ENCODE measurements around the gene PMVK.
A peak's percentile ranks its signal among the peaks of the same experiment; 100 is the strongest.

Gene PMVK

GRCh38 chr1:154937085-154937987, 817 bp upstream of the PMVK start:
- peak overlapping the region; percentile 84 for H3K9ac ChIP-seq (ENCODE audit: low read length)
- H2BK5ac ChIP-seq (ENCODE audit: low read length), result no peak overlapping the region
- no peaks in the 10 kb centered on the region for H3K79me2 ChIP-seq (ENCODE audit: control insufficient read depth, insufficient read depth, low read length)
- no CpG with 5 or more reads among the region's 36 CpGs for WGBS (ENCODE audit: extremely low coverage, insufficient coverage, low lambda C conversion rate)
- no peak overlapping the region for H2AK5ac ChIP-seq (ENCODE audit: low read length)
- H4K5ac ChIP-seq (ENCODE audit: low read length), result no peak overlapping the region
- peaks cover 4% of the 10 kb centered on the region for H3K4me1 ChIP-seq (ENCODE audit: control insufficient read depth, low read depth, low read length)
- H3K23ac ChIP-seq (ENCODE audit: low read length), result no peak overlapping the region
- H3K4ac ChIP-seq (ENCODE audit: low read depth, low read length), result no peak overlapping the region
- H3K18ac ChIP-seq (ENCODE audit: low read length), result no peak overlapping the region
- peak overlapping the region; percentile 28 for H3K27ac ChIP-seq (ENCODE audit: low read depth, low read length)
- H3K4me2 ChIP-seq (ENCODE audit: low read length), result peak overlapping the region; percentile 95
- no peak overlapping the region for H4K8ac ChIP-seq (ENCODE audit: low read depth, low read length)
- H3K36me3 ChIP-seq (ENCODE audit: control insufficient read depth, insufficient read depth, low read length), result no peaks in the 10 kb centered on the region
- H2BK15ac ChIP-seq (replicated peaks; ENCODE audit: low read depth), result no peak overlapping the region
- peak; percentile 91 for DNase-seq
- no peaks in the 10 kb centered on the region for H3K79me1 ChIP-seq (ENCODE audit: low read length)
- H3K4me3 ChIP-seq (ENCODE audit: low read length), result peak overlapping the region; percentile 37
- peak overlapping the region; percentile 98 for H3K56ac ChIP-seq (ENCODE audit: low read length)
- H3K27me3 ChIP-seq (ENCODE audit: insufficient read depth, low read length, poor library complexity), result no peaks in the 10 kb centered on the region
- no peak overlapping the region for H2BK120ac ChIP-seq (ENCODE audit: low read depth, low read length)

DNA sequence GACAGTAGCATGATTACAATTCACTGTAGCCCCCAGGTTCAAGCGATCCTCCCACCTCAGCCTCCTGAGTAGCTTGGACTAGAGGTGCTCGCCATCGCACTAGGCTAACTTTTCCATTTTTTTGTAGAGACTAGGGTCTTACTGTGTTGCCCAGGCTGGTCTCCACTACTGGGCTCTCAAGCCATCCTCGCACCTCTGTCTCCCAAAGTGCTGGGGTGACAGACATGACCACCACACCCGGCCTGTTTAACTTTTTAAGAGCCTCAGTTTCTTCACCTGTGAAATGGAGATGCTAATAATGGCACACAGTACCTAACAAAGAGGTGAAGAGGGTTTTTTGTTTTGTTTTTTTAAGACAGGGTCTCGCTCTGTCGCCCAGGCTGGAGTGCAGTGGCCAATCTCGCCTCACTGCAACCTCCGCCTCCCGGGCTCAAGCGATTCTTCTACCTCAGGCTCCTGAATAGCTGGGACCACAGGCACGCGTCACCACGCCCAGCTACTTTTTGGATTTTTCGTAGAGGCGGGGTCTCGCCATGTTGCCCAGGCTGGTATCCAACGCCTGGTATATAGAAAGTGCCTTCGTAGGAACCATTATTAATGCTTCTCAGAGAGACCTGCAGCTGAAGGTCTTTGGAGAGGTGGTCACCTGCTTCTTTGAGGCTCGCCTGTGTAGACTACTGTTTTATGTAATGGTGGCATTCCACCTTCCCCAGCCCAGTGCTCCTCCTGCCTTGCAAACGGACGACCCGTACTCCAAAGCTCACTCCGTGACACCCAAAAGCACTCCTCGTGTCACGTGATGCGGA, 567 bp downstream of the PMVK start:
- no peaks in the 10 kb centered on the region for H3K36me3 ChIP-seq (ENCODE audit: control insufficient read depth, insufficient read depth, low read length)
- H3K9ac ChIP-seq (ENCODE audit: low read length), result peak overlapping the region; percentile 85
- no peak overlapping the region for H3K27ac ChIP-seq (ENCODE audit: low read depth, low read length)

GRCh38 chr1:154934358-154934948, 2.1 kb downstream of the PMVK start:
- H3K79me1 ChIP-seq (ENCODE audit: low read length), result no peaks in the 10 kb centered on the region
- no peak overlapping the region for H3K18ac ChIP-seq (ENCODE audit: low read length)
- no peak overlapping the region for H3K56ac ChIP-seq (ENCODE audit: low read length)
- no peak overlapping the region for H2BK120ac ChIP-seq (ENCODE audit: low read depth, low read length)
- no peaks in the 10 kb centered on the region for H3K79me2 ChIP-seq (ENCODE audit: control insufficient read depth, insufficient read depth, low read length)
- H2BK15ac ChIP-seq (replicated peaks; ENCODE audit: low read depth), result no peak overlapping the region
- no peak overlapping the region for H2AK5ac ChIP-seq (ENCODE audit: low read length)
- no peak overlapping the region for H3K9ac ChIP-seq (ENCODE audit: low read length)
- H3K36me3 ChIP-seq (ENCODE audit: control insufficient read depth, insufficient read depth, low read length), result no peaks in the 10 kb centered on the region
- WGBS (ENCODE audit: extremely low coverage, insufficient coverage, low lambda C conversion rate), result no CpG with 5 or more reads among the region's 5 CpGs
- no peaks in the 10 kb centered on the region for H3K27me3 ChIP-seq (ENCODE audit: insufficient read depth, low read length, poor library complexity)
- DNase-seq, result no peak
- H2BK5ac ChIP-seq (ENCODE audit: low read length), result no peak overlapping the region
- H3K23ac ChIP-seq (ENCODE audit: low read length), result no peak overlapping the region
- no peak overlapping the region for H3K4ac ChIP-seq (ENCODE audit: low read depth, low read length)
- no peak overlapping the region for H3K4me2 ChIP-seq (ENCODE audit: low read length)
- H4K8ac ChIP-seq (ENCODE audit: low read depth, low read length), result no peak overlapping the region
- no peak overlapping the region for H4K5ac ChIP-seq (ENCODE audit: low read length)
- H3K4me1 ChIP-seq (ENCODE audit: control insufficient read depth, low read depth, low read length), result no peaks in the 10 kb centered on the region
- no peak overlapping the region for H3K27ac ChIP-seq (ENCODE audit: low read depth, low read length)
- H3K4me3 ChIP-seq (ENCODE audit: low read length), result no peak overlapping the region

More for the DNA sequence above, 567 bp downstream of the PMVK start:
- Histone ChIP-seq H3K79me1 (ENCODE audit: low read length) (no peaks in the 10 kb centered on the region), H3K79me2 (ENCODE audit: control insufficient read depth, insufficient read depth, low read length) (no peaks in the 10 kb centered on the region), H3K4me1 (ENCODE audit: control insufficient read depth, low read depth, low read length) (peaks cover 4% of the 10 kb centered on the region), H2BK5ac (ENCODE audit: low read length) (no peak overlapping the region), H3K27me3 (ENCODE audit: insufficient read depth, low read length, poor library complexity) (no peaks in the 10 kb centered on the region), H2BK15ac (replicated peaks; ENCODE audit: low read depth) (no peak overlapping the region), H2BK120ac (ENCODE audit: low read depth, low read length) (no peak overlapping the region), H3K4ac (ENCODE audit: low read depth, low read length) (no peak overlapping the region), H3K56ac (ENCODE audit: low read length) (peak overlapping the region; percentile 98), H2AK5ac (ENCODE audit: low read length) (no peak overlapping the region), H3K4me2 (ENCODE audit: low read length) (peak overlapping the region; percentile 68), H3K18ac (ENCODE audit: low read length) (no peak overlapping the region), H4K8ac (ENCODE audit: low read depth, low read length) (no peak overlapping the region), H3K4me3 (ENCODE audit: low read length) (peak overlapping the region; percentile 60), H3K23ac (ENCODE audit: low read length) (no peak overlapping the region), H4K5ac (ENCODE audit: low read length) (no peak overlapping the region)
- no peak for DNase-seq
- no CpG with 5 or more reads among the region's 27 CpGs for WGBS (ENCODE audit: extremely low coverage, insufficient coverage, low lambda C conversion rate)

DNA sequence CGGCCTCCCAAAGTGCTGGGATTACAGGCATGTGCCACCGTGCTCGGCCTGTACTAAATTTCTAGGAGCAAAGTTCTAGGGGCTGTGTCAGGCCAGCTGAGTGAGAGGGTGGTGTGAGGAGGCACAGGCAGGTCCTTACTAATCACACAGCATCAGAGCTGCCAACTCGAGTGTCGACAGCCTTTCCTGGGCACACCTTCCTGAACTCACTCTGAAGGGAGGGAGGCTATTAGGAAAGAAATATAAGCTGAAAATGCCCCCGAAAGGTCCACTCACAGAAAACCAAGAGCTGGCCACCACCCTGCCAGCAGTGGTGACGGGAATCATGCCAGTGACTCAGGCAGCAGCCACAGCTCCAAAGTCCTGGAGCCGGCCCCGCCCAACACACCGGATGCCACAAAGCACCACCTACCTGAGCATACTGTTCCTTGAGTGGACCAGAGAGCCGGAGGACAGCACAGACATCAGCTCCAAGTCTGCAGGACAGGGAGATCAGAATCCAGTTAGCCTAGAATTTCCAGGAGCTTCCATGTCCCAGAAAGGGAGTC, 4.5 kb downstream of the PMVK start:
- Histone ChIP-seq H2AK5ac (ENCODE audit: low read length) (no peak overlapping the region), H3K27ac (ENCODE audit: low read depth, low read length) (no peak overlapping the region), H3K4me2 (ENCODE audit: low read length) (no peak overlapping the region), H3K9ac (ENCODE audit: low read length) (no peak overlapping the region), H3K23ac (ENCODE audit: low read length) (no peak overlapping the region), H2BK15ac (replicated peaks; ENCODE audit: low read depth) (no peak overlapping the region), H3K4ac (ENCODE audit: low read depth, low read length) (no peak overlapping the region), H4K5ac (ENCODE audit: low read length) (no peak overlapping the region), H3K36me3 (ENCODE audit: control insufficient read depth, insufficient read depth, low read length) (no peaks in the 10 kb centered on the region), H3K79me1 (ENCODE audit: low read length) (no peaks in the 10 kb centered on the region), H4K8ac (ENCODE audit: low read depth, low read length) (no peak overlapping the region), H3K79me2 (ENCODE audit: control insufficient read depth, insufficient read depth, low read length) (no peaks in the 10 kb centered on the region), H2BK5ac (ENCODE audit: low read length) (no peak overlapping the region), H3K18ac (ENCODE audit: low read length) (no peak overlapping the region), H2BK120ac (ENCODE audit: low read depth, low read length) (no peak overlapping the region), H3K4me1 (ENCODE audit: control insufficient read depth, low read depth, low read length) (no peaks in the 10 kb centered on the region), H3K56ac (ENCODE audit: low read length) (no peak overlapping the region), H3K4me3 (ENCODE audit: low read length) (no peak overlapping the region), H3K27me3 (ENCODE audit: insufficient read depth, low read length, poor library complexity) (no peaks in the 10 kb centered on the region)
- WGBS (ENCODE audit: extremely low coverage, insufficient coverage, low lambda C conversion rate), result no CpG with 5 or more reads among the region's 11 CpGs
- no peak for DNase-seq

DNA sequence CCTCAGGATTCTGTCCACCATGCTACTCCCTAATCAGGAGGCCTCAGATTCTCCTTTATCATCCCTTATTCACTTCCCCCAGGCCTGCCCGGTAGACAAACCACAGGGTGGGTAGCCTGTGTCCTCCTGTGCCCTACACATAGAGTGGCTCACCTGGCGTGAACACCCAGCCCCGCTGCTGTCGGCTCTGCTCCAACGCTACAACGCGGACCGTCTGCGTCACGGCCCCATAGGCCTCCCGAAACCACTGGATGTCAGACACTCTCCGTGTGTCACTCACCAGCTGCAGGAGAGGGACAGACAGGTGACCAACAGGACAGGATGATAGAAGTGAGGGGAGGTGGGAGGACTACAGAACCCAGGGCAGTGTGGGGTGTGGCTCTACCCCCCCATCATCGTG, 10.3 kb downstream of the PMVK start:
- Histone ChIP-seq H2BK120ac (ENCODE audit: low read depth, low read length) (no peak overlapping the region), H3K36me3 (ENCODE audit: control insufficient read depth, insufficient read depth, low read length) (peaks cover 1% of the 10 kb centered on the region), H3K4ac (ENCODE audit: low read depth, low read length) (no peak overlapping the region), H4K5ac (ENCODE audit: low read length) (no peak overlapping the region), H3K27me3 (ENCODE audit: insufficient read depth, low read length, poor library complexity) (no peaks in the 10 kb centered on the region), H3K18ac (ENCODE audit: low read length) (no peak overlapping the region), H3K27ac (ENCODE audit: low read depth, low read length) (no peak overlapping the region), H3K56ac (ENCODE audit: low read length) (no peak overlapping the region), H3K4me1 (ENCODE audit: control insufficient read depth, low read depth, low read length) (no peaks in the 10 kb centered on the region), H3K4me3 (ENCODE audit: low read length) (no peak overlapping the region), H3K9ac (ENCODE audit: low read length) (no peak overlapping the region), H3K79me1 (ENCODE audit: low read length) (no peaks in the 10 kb centered on the region), H2BK15ac (replicated peaks; ENCODE audit: low read depth) (no peak overlapping the region), H3K4me2 (ENCODE audit: low read length) (no peak overlapping the region), H3K23ac (ENCODE audit: low read length) (no peak overlapping the region), H4K8ac (ENCODE audit: low read depth, low read length) (no peak overlapping the region), H2BK5ac (ENCODE audit: low read length) (no peak overlapping the region), H2AK5ac (ENCODE audit: low read length) (no peak overlapping the region), H3K79me2 (ENCODE audit: control insufficient read depth, insufficient read depth, low read length) (no peaks in the 10 kb centered on the region)
- WGBS (ENCODE audit: extremely low coverage, insufficient coverage, low lambda C conversion rate), result no CpG with 5 or more reads among the region's 13 CpGs
- DNase-seq, result no peak
